ENCODE measurements around the gene RABAC1. TPM values are rescaled to one million over a fixed set of nuclear protein-coding genes. Genes with fewer than 3 reads are reported as not detected.

Gene RABAC1
- total and polyA plus RNA-seq, 2 donors (not counting 3 experiments of a cell fraction or from before 2014, with no cell fraction given): 178 to 591 TPM

GRCh38 chr19:41928221-41928683 is 30.9 kb downstream of the RABAC1 start, which contains the start of gene ERFL:
ERFL (minus strand) TSS chr19:41928449; CDS start chr19:41912919, 15,530 bp downstream.
- Histone ChIP-seq H3K27ac (ENCODE audit: insufficient read depth, low read depth, low read length) (no peak within 1 kb of the TSS), H2AFZ (ENCODE audit: low read depth, low read length) (peak within 1 kb of the TSS; percentile 45), H3K36me3 (ENCODE audit: control insufficient read depth in 2 of 2, extremely low read depth in 1 of 2, insufficient read depth in 2 of 2, low read length in 2 of 2) (no peaks in the 10 kb centered on the region), H3K4me1 (ENCODE audit: control insufficient read depth, extremely low read depth, insufficient read depth, low read length) (no peaks in the 10 kb centered on the region), H3K9me1 (replicated peaks; ENCODE audit: control insufficient read depth, extremely low read depth, insufficient read depth, low read length) (no peaks in the 10 kb centered on the region), H3K9me3 (replicated peaks; ENCODE audit: control insufficient read depth, insufficient read depth, low read length) (no peaks in the 10 kb centered on the region), H3K4me2 (ENCODE audit: insufficient read depth, low read length) (peak within 1 kb of the TSS; percentile 47), H3K27me3 (ENCODE audit: control insufficient read depth in 2 of 2, insufficient read depth in 2 of 2, low read length in 2 of 2) (peaks cover 65 to 69% of the 10 kb centered on the region in 2 experiments), H3K4me3 (replicated peaks in 1 of 3; ENCODE audit: insufficient read depth in 1 of 3, low read depth in 1 of 3, low read length in 3 of 3) (peak within 1 kb of the TSS; percentile 15 to 16 (median 15)), H3K9ac (replicated peaks; ENCODE audit: extremely low read depth, insufficient read depth, low read length) (no peak within 1 kb of the TSS), H3K79me2 (ENCODE audit: control insufficient read depth, insufficient read depth, low read length) (no peaks in the 10 kb centered on the region), H4K20me1 (replicated peaks; ENCODE audit: control insufficient read depth, extremely low read depth, insufficient read depth, low read length) (no peaks in the 10 kb centered on the region)
- dilution Hi-C loops (cut with MboI; ENCODE audit: extremely low pct_ligation_motif_present, low sequenced_read_pairs): no loop called here
- intact Hi-C loops (cut with micrococcal nuclease): no loop called here
- BruUV-seq (replicated peaks): no TSS peak
- ChIA-PET CTCF (interaction anchor here (0.6 to 1.5 kb wide), 4 partner anchors 24 to 56 kb away, joined by 3 to 8 read pairs (median 3); no protein-coding TSS in a partner anchor), POLR2A (no interaction called here)
- DNase-seq (ENCODE audit: low read depth, low spot score) (no peak), FAIRE-seq (no peak)
- TF ChIP-seq FOS (IDR thresholded peaks at IDR 0.05; ENCODE audit: borderline replicate concordance, insufficient read depth, low read length): no peak
- TF ChIP-seq, protein P1, sequence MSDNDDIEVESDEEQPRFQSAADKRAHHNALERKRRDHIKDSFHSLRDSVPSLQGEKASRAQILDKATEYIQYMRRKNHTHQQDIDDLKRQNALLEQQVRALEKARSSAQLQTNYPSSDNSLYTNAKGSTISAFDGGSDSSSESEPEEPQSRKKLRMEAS (IDR thresholded peaks at IDR 0.05; ENCODE audit: insufficient read depth, insufficient read length): no peak
- no peak for TF ChIP-seq POLR2A (IDR thresholded peaks at IDR 0.05; ENCODE audit: low read depth, low read length)
- TF ChIP-seq JUN (IDR thresholded peaks at IDR 0.05; ENCODE audit: borderline replicate concordance, insufficient read depth, insufficient read length, low read depth): no peak
- TF ChIP-seq POLR2AphosphoS5 (IDR thresholded peaks at IDR 0.05; ENCODE audit: insufficient read depth, low read depth, low read length): no peak
- TF ChIP-seq, protein P2, sequence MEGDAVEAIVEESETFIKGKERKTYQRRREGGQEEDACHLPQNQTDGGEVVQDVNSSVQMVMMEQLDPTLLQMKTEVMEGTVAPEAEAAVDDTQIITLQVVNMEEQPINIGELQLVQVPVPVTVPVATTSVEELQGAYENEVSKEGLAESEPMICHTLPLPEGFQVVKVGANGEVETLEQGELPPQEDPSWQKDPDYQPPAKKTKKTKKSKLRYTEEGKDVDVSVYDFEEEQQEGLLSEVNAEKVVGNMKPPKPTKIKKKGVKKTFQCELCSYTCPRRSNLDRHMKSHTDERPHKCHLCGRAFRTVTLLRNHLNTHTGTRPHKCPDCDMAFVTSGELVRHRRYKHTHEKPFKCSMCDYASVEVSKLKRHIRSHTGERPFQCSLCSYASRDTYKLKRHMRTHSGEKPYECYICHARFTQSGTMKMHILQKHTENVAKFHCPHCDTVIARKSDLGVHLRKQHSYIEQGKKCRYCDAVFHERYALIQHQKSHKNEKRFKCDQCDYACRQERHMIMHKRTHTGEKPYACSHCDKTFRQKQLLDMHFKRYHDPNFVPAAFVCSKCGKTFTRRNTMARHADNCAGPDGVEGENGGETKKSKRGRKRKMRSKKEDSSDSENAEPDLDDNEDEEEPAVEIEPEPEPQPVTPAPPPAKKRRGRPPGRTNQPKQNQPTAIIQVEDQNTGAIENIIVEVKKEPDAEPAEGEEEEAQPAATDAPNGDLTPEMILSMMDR (IDR thresholded peaks at IDR 0.05; ENCODE audit: extremely low read depth in 1 of 2, insufficient read depth in 1 of 2, low read depth in 1 of 2, low read length in 2 of 2): no peak
- TF ChIP-seq EZH2 (IDR thresholded peaks at IDR 0.05; ENCODE audit: borderline replicate concordance, low read depth, low read length, severe bottlenecking): peak; percentile 69

Data from endothelial cell of umbilical vein (primary cell).